ENCODE measurements around the gene CDS1. TPM values are rescaled to one million over a fixed set of nuclear protein-coding genes. Genes with fewer than 3 reads are reported as not detected.
"Not testable (repeated sequence)": the region's sequence is repeated elsewhere in the genome, so short reads cannot be mapped to it uniquely, and the experiment has no call there.

The CDS1 gene
- total and polyA plus RNA-seq, 5 donors from 2014 or later = 0.09 to 0.22 (median 0.13) TPM; not detected in 1

DNA sequence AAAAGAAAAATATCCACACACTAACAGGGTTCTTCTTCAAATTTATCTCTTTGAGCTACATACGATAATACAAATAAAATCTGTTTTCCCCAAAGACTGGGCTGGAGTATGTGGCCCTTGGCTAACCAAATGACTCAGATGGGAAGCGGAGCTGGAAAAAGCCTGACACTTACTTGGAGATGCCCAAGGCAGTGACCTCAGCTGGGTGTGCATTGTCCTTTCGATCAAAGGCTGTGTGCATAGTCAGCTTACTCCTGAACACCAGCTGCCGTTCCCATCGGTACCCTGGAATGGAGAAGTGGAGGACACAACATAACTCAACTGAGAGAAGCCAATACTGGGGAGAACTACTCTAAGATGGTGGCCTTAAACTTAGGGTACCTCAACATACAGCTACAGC is 95.1 kb downstream of the CDS1 start:
- Histone ChIP-seq H3K36me3 (ENCODE audit: control insufficient read depth, insufficient read depth, low read length) (no peaks in the 10 kb centered on the region), H3K9me3 (ENCODE audit: control insufficient read depth in 2 of 2, low read length in 2 of 2) (no peaks in the 10 kb centered on the region), H3K4me3 (ENCODE audit: low read depth, low read length) (no peak overlapping the region), H3K27ac (ENCODE audit: insufficient read depth, low read length, poor library complexity, severe bottlenecking) (no peak overlapping the region), H3K4me1 (ENCODE audit: control insufficient read depth, insufficient read depth, low read length, poor library complexity, severe bottlenecking) (no peaks in the 10 kb centered on the region), H3K27me3 (ENCODE audit: control insufficient read depth, insufficient read depth, low read length) (no peaks in the 10 kb centered on the region)
- H3K9me3 Mint-ChIP-seq = peaks cover 0 to 2% (median 0%) of the 10 kb centered on the region in 7 donors
- DNase-seq = no peak
- no peak overlapping the region for H3K27ac Mint-ChIP-seq
- no peak overlapping the region for H3K4me3 Mint-ChIP-seq
- H3K36me3 Mint-ChIP-seq = no peaks in the 10 kb centered on the region
- no peak for ATAC-seq (ENCODE audit: low read depth in 2 of 2)
- no peaks in the 10 kb centered on the region for H3K27me3 Mint-ChIP-seq
- peaks cover 0 to 6% (median 2%) of the 10 kb centered on the region in 4 donors for H3K4me1 Mint-ChIP-seq

DNA sequence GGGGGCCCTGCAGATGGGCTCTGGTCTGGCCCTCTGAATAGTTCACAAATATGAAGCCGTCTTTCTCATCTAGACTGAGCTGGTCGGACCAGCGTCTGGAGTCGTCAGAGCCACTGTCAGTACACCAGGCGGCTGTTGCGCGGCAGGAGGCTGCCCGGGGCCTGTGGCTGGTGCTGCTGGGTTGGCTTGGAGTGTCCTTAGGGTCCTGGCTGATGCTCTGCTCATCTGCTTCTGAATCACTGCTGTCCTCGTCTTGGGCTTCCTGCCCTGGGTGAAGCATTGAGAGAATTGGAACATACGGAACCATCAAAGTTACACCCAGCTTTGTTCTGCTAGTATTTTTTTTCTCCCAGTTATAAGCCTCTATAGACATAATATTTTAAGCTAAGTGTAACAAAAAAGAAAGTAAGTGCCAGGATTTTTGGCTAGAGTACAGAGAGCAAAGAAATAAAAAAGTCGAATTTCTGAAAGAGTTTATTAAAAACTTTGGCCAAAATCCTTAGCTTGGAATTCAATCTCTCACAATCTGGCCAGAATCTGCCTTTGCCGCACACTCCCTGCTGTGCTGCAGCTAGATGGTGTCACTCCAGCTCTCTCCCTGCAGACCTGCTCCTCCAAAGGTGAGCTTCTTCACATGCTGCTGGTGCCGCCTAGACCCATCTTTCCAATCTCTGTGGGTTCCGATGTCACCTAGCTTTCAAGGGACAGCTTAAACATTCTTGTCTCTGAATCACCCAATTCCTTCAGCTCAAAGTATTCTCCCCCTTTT is 96.2 kb downstream of the CDS1 start:
- H3K9me3 ChIP-seq (ENCODE audit: control insufficient read depth in 2 of 2, low read length in 2 of 2) = no peaks in the 10 kb centered on the region
- H3K27me3 ChIP-seq (ENCODE audit: control insufficient read depth, insufficient read depth, low read length) = no peaks in the 10 kb centered on the region
- H3K27ac Mint-ChIP-seq = no peak overlapping the region
- peaks cover 0 to 6% (median 2%) of the 10 kb centered on the region in 4 donors for H3K4me1 Mint-ChIP-seq
- DNase-seq (no peak), ATAC-seq (ENCODE audit: low read depth in 2 of 2) (no peak)
- peaks cover 0 to 2% (median 0%) of the 10 kb centered on the region in 7 donors for H3K9me3 Mint-ChIP-seq
- H3K27ac ChIP-seq (ENCODE audit: insufficient read depth, low read length, poor library complexity, severe bottlenecking) = no peak overlapping the region
- no peaks in the 10 kb centered on the region for H3K36me3 Mint-ChIP-seq
- no peaks in the 10 kb centered on the region for H3K27me3 Mint-ChIP-seq
- no peaks in the 10 kb centered on the region for H3K36me3 ChIP-seq (ENCODE audit: control insufficient read depth, insufficient read depth, low read length)
- no peak overlapping the region for H3K4me3 Mint-ChIP-seq
- H3K4me3 ChIP-seq (ENCODE audit: low read depth, low read length) = no peak overlapping the region
- no peaks in the 10 kb centered on the region for H3K4me1 ChIP-seq (ENCODE audit: control insufficient read depth, insufficient read depth, low read length, poor library complexity, severe bottlenecking)

DNA sequence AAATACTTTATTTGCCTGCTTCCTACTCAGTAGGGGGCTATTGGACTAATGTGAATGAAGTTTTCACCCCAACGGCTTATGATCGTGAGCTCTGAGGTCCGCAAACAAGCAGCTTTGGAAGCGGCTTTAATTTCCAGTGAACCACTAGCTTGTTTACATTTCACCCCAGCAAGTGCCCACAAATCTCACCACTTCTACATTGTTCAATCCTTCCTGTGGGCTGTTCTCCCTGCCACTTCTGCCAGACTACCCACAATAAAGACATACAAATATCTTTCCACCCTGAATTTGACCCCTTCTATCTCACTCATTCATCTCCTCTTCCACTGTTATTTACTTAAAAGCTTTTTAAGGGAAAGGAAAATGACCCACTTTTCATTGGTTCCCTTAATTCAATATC is 98.0 kb downstream of the CDS1 start:
- H3K27ac ChIP-seq (ENCODE audit: insufficient read depth, low read length, poor library complexity, severe bottlenecking) = no peak overlapping the region
- Mint-ChIP-seq H3K9me3 (peaks cover 0 to 2% (median 0%) of the 10 kb centered on the region in 7 donors), H3K4me1 (peaks cover 0 to 6% (median 2%) of the 10 kb centered on the region in 4 donors), H3K4me3 (no peak overlapping the region), H3K27ac (no peak overlapping the region), H3K36me3 (no peaks in the 10 kb centered on the region), H3K27me3 (no peaks in the 10 kb centered on the region)
- H3K36me3 ChIP-seq (ENCODE audit: control insufficient read depth, insufficient read depth, low read length) = no peaks in the 10 kb centered on the region
- H3K4me1 ChIP-seq (ENCODE audit: control insufficient read depth, insufficient read depth, low read length, poor library complexity, severe bottlenecking) = no peaks in the 10 kb centered on the region
- DNase-seq (no peak), ATAC-seq (ENCODE audit: low read depth in 2 of 2) (no peak)
- H3K27me3 ChIP-seq (ENCODE audit: control insufficient read depth, insufficient read depth, low read length) = no peaks in the 10 kb centered on the region
- H3K4me3 ChIP-seq (ENCODE audit: low read depth, low read length) = no peak overlapping the region
- H3K9me3 ChIP-seq (ENCODE audit: control insufficient read depth in 2 of 2, low read length in 2 of 2) = no peaks in the 10 kb centered on the region

DNA sequence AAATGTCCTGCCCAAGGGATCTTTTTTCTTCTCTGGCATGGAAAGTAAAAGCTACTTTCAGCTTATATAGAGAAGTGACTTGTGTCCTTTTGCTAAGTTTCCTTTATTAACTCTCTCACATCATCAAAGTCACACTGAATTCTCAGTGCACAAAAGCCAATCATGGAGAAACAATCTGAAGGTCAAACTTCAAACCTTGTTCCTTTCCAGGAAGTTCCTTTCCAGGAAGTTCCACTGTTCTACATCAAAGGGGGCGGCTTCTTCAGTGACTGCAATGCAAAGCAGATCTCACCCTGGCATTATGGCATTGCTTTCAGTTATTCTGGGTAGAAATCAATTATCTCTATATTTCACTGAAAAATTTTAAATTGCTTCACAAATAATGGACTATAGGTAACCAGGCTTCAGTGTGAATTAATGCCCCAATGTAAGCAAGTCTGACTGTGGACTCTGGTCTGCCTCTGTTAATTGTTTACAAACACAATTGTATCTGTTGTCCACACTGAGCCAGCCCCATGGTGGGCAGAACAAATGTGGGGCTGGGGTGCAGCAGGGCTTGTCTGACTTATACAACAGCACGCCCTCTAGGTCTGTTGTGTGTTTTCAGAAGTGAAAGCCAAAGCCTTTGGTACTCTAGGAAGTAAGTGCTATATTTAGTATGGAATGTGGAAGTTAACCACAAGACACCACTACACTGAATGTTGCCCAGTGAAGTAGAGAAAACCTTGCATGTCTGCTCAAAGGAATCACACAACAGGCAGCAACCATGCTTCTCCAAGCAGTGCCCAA is 98.8 kb downstream of the CDS1 start:
- Mint-ChIP-seq H3K4me3 (no peak overlapping the region), H3K4me1 (peaks cover 0 to 6% (median 2%) of the 10 kb centered on the region in 4 donors), H3K27me3 (no peaks in the 10 kb centered on the region), H3K36me3 (no peaks in the 10 kb centered on the region), H3K9me3 (peaks cover 0 to 2% (median 0%) of the 10 kb centered on the region in 7 donors), H3K27ac (no peak overlapping the region)
- H3K27ac ChIP-seq (ENCODE audit: insufficient read depth, low read length, poor library complexity, severe bottlenecking) = no peak overlapping the region
- H3K4me1 ChIP-seq (ENCODE audit: control insufficient read depth, insufficient read depth, low read length, poor library complexity, severe bottlenecking) = no peaks in the 10 kb centered on the region
- DNase-seq = peak in 1 of 3 donors; percentile 84
- no peaks in the 10 kb centered on the region for H3K27me3 ChIP-seq (ENCODE audit: control insufficient read depth, insufficient read depth, low read length)
- no peaks in the 10 kb centered on the region for H3K36me3 ChIP-seq (ENCODE audit: control insufficient read depth, insufficient read depth, low read length)
- ATAC-seq (ENCODE audit: low read depth in 2 of 2) = no peak
- no peaks in the 10 kb centered on the region for H3K9me3 ChIP-seq (ENCODE audit: control insufficient read depth in 2 of 2, low read length in 2 of 2)
- no peak overlapping the region for H3K4me3 ChIP-seq (ENCODE audit: low read depth, low read length)

DNA sequence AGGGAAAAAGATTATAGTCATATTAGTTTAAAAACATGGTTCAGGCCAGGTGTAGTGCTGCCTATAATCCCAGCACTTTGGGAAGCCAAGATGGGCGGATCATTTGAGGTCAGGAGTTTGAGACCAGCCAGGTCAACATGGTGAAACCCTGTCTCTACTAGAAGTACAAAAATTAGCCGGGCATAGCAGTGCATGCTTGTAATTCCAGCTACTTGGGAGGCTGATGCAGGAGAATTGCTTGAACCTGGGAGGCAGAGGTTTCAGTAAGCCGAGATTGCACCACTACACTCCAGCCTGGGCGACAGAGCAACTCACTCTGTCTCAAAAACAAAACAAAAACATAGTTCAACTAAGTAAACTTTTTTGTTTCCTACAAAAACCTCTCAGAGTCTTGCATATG is 99.7 kb downstream of the CDS1 start:
- H3K4me1 ChIP-seq (ENCODE audit: control insufficient read depth, insufficient read depth, low read length, poor library complexity, severe bottlenecking); H3K27me3 Mint-ChIP-seq; H3K27ac Mint-ChIP-seq; DNase-seq; H3K4me3 Mint-ChIP-seq; ATAC-seq (ENCODE audit: low read depth in 2 of 2); H3K4me3 ChIP-seq (ENCODE audit: low read depth, low read length); H3K36me3 Mint-ChIP-seq; H3K27ac ChIP-seq (ENCODE audit: insufficient read depth, low read length, poor library complexity, severe bottlenecking); H3K27me3 ChIP-seq (ENCODE audit: control insufficient read depth, insufficient read depth, low read length); H3K9me3 Mint-ChIP-seq; H3K36me3 ChIP-seq (ENCODE audit: control insufficient read depth, insufficient read depth, low read length); H3K9me3 ChIP-seq (ENCODE audit: control insufficient read depth in 2 of 2, low read length in 2 of 2); H3K4me1 Mint-ChIP-seq: not testable (repeated sequence)

DNA sequence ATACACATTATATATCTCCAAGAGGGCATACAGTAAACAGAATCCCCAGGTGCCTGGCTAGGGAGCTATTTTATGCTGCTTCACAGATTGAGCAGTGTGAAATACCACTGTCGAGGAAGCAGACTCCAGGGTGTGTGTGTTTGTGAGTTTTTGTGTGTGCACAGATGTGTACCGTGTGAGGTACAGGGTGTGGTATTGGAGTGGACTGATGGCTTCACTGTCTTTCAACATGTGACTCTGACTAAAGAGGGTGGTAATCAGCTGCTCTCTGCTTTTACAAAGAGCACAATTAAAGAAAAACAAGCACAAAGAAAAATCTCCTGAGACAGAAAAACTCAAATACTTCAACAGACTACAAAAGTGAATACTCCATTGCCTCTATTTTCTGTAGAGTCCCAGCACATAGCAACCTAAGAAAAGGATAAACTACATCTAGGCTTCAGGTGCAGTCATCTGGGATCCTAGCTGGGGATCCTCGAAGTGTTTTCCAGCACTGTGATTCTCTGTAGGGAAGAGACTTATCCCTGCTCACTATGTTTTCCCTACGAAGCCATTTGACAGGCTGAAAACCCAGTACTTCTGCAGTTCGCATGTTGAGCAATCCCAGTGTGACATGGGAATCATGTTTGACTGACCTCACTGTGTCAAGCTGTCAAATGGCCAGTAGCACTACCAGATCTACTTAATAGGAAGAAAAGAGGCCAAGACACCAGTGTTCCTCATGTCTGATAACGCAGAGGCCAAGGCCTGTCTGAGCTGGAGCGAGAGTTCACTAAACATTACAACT is 100.3 kb downstream of the CDS1 start:
- no peaks in the 10 kb centered on the region for H3K9me3 ChIP-seq (ENCODE audit: control insufficient read depth in 2 of 2, low read length in 2 of 2)
- no peaks in the 10 kb centered on the region for H3K36me3 Mint-ChIP-seq
- no peak overlapping the region for H3K27ac ChIP-seq (ENCODE audit: insufficient read depth, low read length, poor library complexity, severe bottlenecking)
- no peaks in the 10 kb centered on the region for H3K4me1 ChIP-seq (ENCODE audit: control insufficient read depth, insufficient read depth, low read length, poor library complexity, severe bottlenecking)
- H3K27ac Mint-ChIP-seq = no peak overlapping the region
- H3K9me3 Mint-ChIP-seq = no peaks in the 10 kb centered on the region
- H3K27me3 Mint-ChIP-seq = no peaks in the 10 kb centered on the region
- no peaks in the 10 kb centered on the region for H3K27me3 ChIP-seq (ENCODE audit: control insufficient read depth, insufficient read depth, low read length)
- no peak overlapping the region for H3K4me3 ChIP-seq (ENCODE audit: low read depth, low read length)
- DNase-seq = no peak
- peaks cover 0 to 6% (median 2%) of the 10 kb centered on the region in 4 donors for H3K4me1 Mint-ChIP-seq
- no peak for ATAC-seq (ENCODE audit: low read depth in 2 of 2)
- H3K36me3 ChIP-seq (ENCODE audit: control insufficient read depth, insufficient read depth, low read length) = no peaks in the 10 kb centered on the region
- no peak overlapping the region for H3K4me3 Mint-ChIP-seq

DNA sequence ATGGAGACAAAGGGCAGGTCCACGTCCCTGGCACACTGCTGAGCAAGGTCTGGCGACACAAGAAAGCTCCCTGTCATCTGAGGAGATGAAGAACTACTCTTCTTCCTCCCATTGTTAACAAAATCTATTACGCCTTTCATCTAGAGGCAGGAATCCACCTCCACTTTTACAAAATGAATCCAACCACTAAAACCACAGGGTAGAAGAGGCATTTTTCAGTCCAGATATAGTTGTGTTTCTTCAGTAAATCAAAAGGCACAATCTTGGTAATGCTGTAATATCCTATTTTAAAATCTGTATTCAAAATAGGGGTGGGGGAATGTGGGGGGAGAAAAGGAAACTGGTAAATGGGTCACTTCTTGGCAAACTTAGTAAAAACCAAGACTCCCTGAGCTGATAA is 101.4 kb downstream of the CDS1 start:
- Mint-ChIP-seq H3K27me3 (no peaks in the 10 kb centered on the region), H3K9me3 (no peaks in the 10 kb centered on the region), H3K4me1 (peaks cover 0 to 6% (median 2%) of the 10 kb centered on the region in 4 donors), H3K27ac (no peak overlapping the region), H3K4me3 (no peak overlapping the region), H3K36me3 (no peaks in the 10 kb centered on the region)
- Histone ChIP-seq H3K9me3 (ENCODE audit: control insufficient read depth in 2 of 2, low read length in 2 of 2) (no peaks in the 10 kb centered on the region), H3K36me3 (ENCODE audit: control insufficient read depth, insufficient read depth, low read length) (no peaks in the 10 kb centered on the region), H3K27me3 (ENCODE audit: control insufficient read depth, insufficient read depth, low read length) (no peaks in the 10 kb centered on the region), H3K4me1 (ENCODE audit: control insufficient read depth, insufficient read depth, low read length, poor library complexity, severe bottlenecking) (no peaks in the 10 kb centered on the region), H3K27ac (ENCODE audit: insufficient read depth, low read length, poor library complexity, severe bottlenecking) (no peak overlapping the region), H3K4me3 (ENCODE audit: low read depth, low read length) (no peak overlapping the region)
- DNase-seq (no peak), ATAC-seq (ENCODE audit: low read depth in 2 of 2) (no peak)

Data from CD4-positive, CD25-positive, alpha-beta regulatory T cell (primary cell).